Tibial nerve (tissue), 4 donors: Measurements from ENCODE around the gene SELENOF. TPM values are rescaled to one million over a fixed set of nuclear protein-coding genes. Genes with fewer than 3 reads are reported as not detected.

Experiments used
- DNase-seq, 2 donors: peaks; one replicate each; pipeline ENCODE4 v3.0.0-alpha.2; 2019; ENCODE audit warnings: low spot score in 2 of 2
- H3K27ac ChIP-seq, 4 donors: fragments of 200-600 bp; sonication (generic) in 3 of 4; one replicate each; pipeline ENCODE4 v1.5.1; 2017 to 2019; ENCODE audit warnings: mild to moderate bottlenecking in 1 of 4
- H3K27me3 ChIP-seq, 2 donors: fragments of 200-600 bp; sonication (generic) in 1 of 2; one replicate each; pipeline versions ENCODE4 v1.5.1 to v1.6.0; 2017 to 2019
- H3K36me3 ChIP-seq, 3 donors: fragments of 200-600 bp; sonication (generic); one replicate each; pipeline ENCODE4 v1.5.1; 2018 to 2019
- H3K4me1 ChIP-seq, 4 donors: fragments of 200-600 bp; sonication (generic) in 3 of 4; one replicate each; pipeline ENCODE4 v1.5.1; 2017 to 2019
- H3K4me3 ChIP-seq, 4 donors: fragments of 200-600 bp; sonication (generic) in 3 of 4; one replicate each; pipeline ENCODE4 v1.5.1; 2017 to 2019; ENCODE audit warnings: mild to moderate bottlenecking in 1 of 4, moderate library complexity in 1 of 4
- H3K9me3 ChIP-seq, 4 donors: fragments of 200-600 bp; sonication (generic) in 3 of 4; one replicate each; pipeline ENCODE4 v1.5.1; 2017 to 2019
- CTCF ChIP-seq, 5 experiments: fragments of 200-600 bp in 3 of 5; fragments of 450-650 bp in 2 of 5; sonication (generic) in 3 of 5; IDR thresholded peaks; one replicate each; pipeline ENCODE4 v1.5.1; 2016 to 2019; ENCODE audit warnings: antibody characterized with exemption in 5 of 5, mild to moderate bottlenecking in 3 of 5, moderate library complexity in 2 of 5
- EP300 ChIP-seq, 2 donors: sonication (generic); formaldehyde crosslinking; IDR thresholded peaks; one replicate each; pipeline ENCODE4 v1.6.1; 2017; ENCODE audit warnings: antibody characterized with exemption in 2 of 2, mild to moderate bottlenecking in 1 of 2
- POLR2A ChIP-seq, 2 donors: fragments of 450-650 bp; IDR thresholded peaks; one replicate each; pipeline ENCODE4 v1.6.1; 2017; ENCODE audit warnings: antibody characterized with exemption in 2 of 2, mild to moderate bottlenecking in 2 of 2, moderate library complexity in 2 of 2
- WGBS, 2 donors: methylation state at CpG; one replicate each; pipeline ENCODE4 v1.1.5; 2018; 5-methylcytosine and 5-hydroxymethylcytosine counted together
- total RNA-seq, 4 donors: library from RNA; depleted of rRNA; stranded (reverse); fragments of >200 nt; gene quantifications; one replicate each; pipeline ENCODE4 v1.1.0, GENCODE V29; 2016

Gene SELENOF
- total RNA-seq, 4 donors from 2014 or later: 78.0 to 123 (median 92.3) TPM

GRCh38 chr1:86933562-86934377 lies 19.8 kb upstream of the SELENOF start:
- Histone ChIP-seq H3K4me1 (peaks cover 0 to 5% (median 0%) of the 10 kb centered on the region in 4 donors), H3K4me3 (no peak overlapping the region), H3K27me3 (no peaks in the 10 kb centered on the region), H3K9me3 (no peaks in the 10 kb centered on the region), H3K36me3 (no peaks in the 10 kb centered on the region), H3K27ac (no peak overlapping the region)
- 70 to 78% methylated on average over 7 of the region's 7 CpGs for WGBS, 2 donors
- TF ChIP-seq EP300 (IDR thresholded peaks at IDR 0.05) (no peak), CTCF (IDR thresholded peaks at IDR 0.05) (no peak), POLR2A (IDR thresholded peaks at IDR 0.05) (no peak)
- no peak for DNase-seq

GRCh38 chr1:86933051-86933450 lies 19.1 kb upstream of the SELENOF start:
- no peak for TF ChIP-seq CTCF (IDR thresholded peaks at IDR 0.05)
- TF ChIP-seq POLR2A (IDR thresholded peaks at IDR 0.05): no peak
- WGBS, 2 donors: 96 to 98% methylated on average over 3 of the region's 3 CpGs
- Histone ChIP-seq H3K27ac (no peak overlapping the region), H3K9me3 (no peaks in the 10 kb centered on the region), H3K27me3 (no peaks in the 10 kb centered on the region), H3K4me1 (peaks cover 0 to 2% (median 0%) of the 10 kb centered on the region in 4 donors), H3K36me3 (no peaks in the 10 kb centered on the region), H3K4me3 (no peak overlapping the region)
- no peak for DNase-seq

GRCh38 chr1:86928819-86929218 lies 14.9 kb upstream of the SELENOF start:
- Histone ChIP-seq H3K36me3 (no peaks in the 10 kb centered on the region), H3K4me3 (no peak overlapping the region), H3K27me3 (no peaks in the 10 kb centered on the region), H3K9me3 (no peaks in the 10 kb centered on the region), H3K27ac (no peak overlapping the region), H3K4me1 (no peaks in the 10 kb centered on the region)
- TF ChIP-seq CTCF (IDR thresholded peaks at IDR 0.05) (no peak), POLR2A (IDR thresholded peaks at IDR 0.05) (no peak), EP300 (IDR thresholded peaks at IDR 0.05) (no peak)
- 87 to 89% methylated on average over 1 of the region's 1 CpG for WGBS, 2 donors
- no peak for DNase-seq

- no peaks in the 10 kb centered on the region for H3K4me1 ChIP-seq
- TF ChIP-seq POLR2A (IDR thresholded peaks at IDR 0.05) (no peak), CTCF (IDR thresholded peaks at IDR 0.05) (no peak), EP300 (IDR thresholded peaks at IDR 0.05) (no peak)
- no peak overlapping the region for H3K4me3 ChIP-seq
- DNase-seq: no peak
- no peaks in the 10 kb centered on the region for H3K36me3 ChIP-seq
- H3K27ac ChIP-seq: no peak overlapping the region
- peaks cover 0 to 7% (median 2%) of the 10 kb centered on the region in 4 donors for H3K9me3 ChIP-seq
- 97 to 98% methylated on average over 1 of the region's 1 CpG for WGBS, 2 donors
- H3K27me3 ChIP-seq: no peaks in the 10 kb centered on the region
These were observed 13.0 kb upstream of the SELENOF start for GRCh38 chr1:86926883-86927282.

- TF ChIP-seq EP300 (IDR thresholded peaks at IDR 0.05) (no peak), CTCF (IDR thresholded peaks at IDR 0.05) (no peak), POLR2A (IDR thresholded peaks at IDR 0.05) (no peak)
- WGBS, 2 donors: 96 to 100% methylated on average over 1 of the region's 1 CpG
- Histone ChIP-seq H3K4me3 (no peak overlapping the region), H3K27me3 (no peaks in the 10 kb centered on the region), H3K36me3 (no peaks in the 10 kb centered on the region), H3K4me1 (no peaks in the 10 kb centered on the region), H3K9me3 (peaks cover 0 to 14% (median 2%) of the 10 kb centered on the region in 4 donors), H3K27ac (no peak overlapping the region)
- DNase-seq: no peak
These were observed 11.8 kb upstream of the SELENOF start for GRCh38 chr1:86925742-86926141.
